CD14-positive monocyte (primary cell): ENCODE results near the gene CLDN7. TPM values are rescaled to one million over a fixed set of nuclear protein-coding genes. Genes with fewer than 3 reads are reported as not detected.
A peak's percentile ranks its signal among the peaks of the same experiment; 100 is the strongest.

Source experiments
- DNase-seq, 3 donors: peaks; one replicate each; pipeline ENCODE4 v3.0.0-alpha.2; 2011 to 2022
- H2AFZ ChIP-seq: 2 replicates; pipeline ENCODE4 v1.6.0; 2012; ENCODE audit warnings: mild to moderate bottlenecking, low read depth, low read length, inconsistent platforms; ENCODE audit not compliant: insufficient read depth, poor library complexity, severe bottlenecking
- H3K27ac ChIP-seq, 2 donors: 1 replicate in 1 of 2; 2 replicates in 1 of 2; pipeline ENCODE4 v1.5.1; 2012 to 2013; ENCODE audit warnings: low read length in 2 of 2, control low read depth in 1 of 2, inconsistent platforms in 1 of 2, low read depth in 1 of 2, mild to moderate bottlenecking in 1 of 2
- H3K27me3 ChIP-seq, 2 donors: one replicate each; pipeline versions ENCODE4 v1.6.0 to v1.6.1; 2011 to 2013; ENCODE audit warnings: low read length in 2 of 2; ENCODE audit not compliant: control insufficient read depth in 2 of 2, insufficient read depth in 2 of 2
- H3K36me3 ChIP-seq, 2 donors: replicated peaks in 1 of 2; 1 replicate in 1 of 2; 2 replicates in 1 of 2; pipeline versions ENCODE4 v1.5.1 to v1.6.1; 2012 to 2013; ENCODE audit warnings: low read length in 2 of 2, control low read depth in 1 of 2, inconsistent platforms in 1 of 2, mild to moderate bottlenecking in 1 of 2; ENCODE audit not compliant: insufficient read depth in 2 of 2, control insufficient read depth in 1 of 2
- H3K4me1 ChIP-seq, 2 donors: 1 replicate in 1 of 2; 2 replicates in 1 of 2; pipeline versions ENCODE4 v1.5.1 to v1.6.1; 2012 to 2013; ENCODE audit warnings: low read length in 2 of 2, control low read depth in 1 of 2, inconsistent platforms in 1 of 2, mild to moderate bottlenecking in 1 of 2, moderate library complexity in 1 of 2; ENCODE audit not compliant: insufficient read depth in 2 of 2, control insufficient read depth in 1 of 2
- H3K4me2 ChIP-seq: replicated peaks from 2 replicates; pipeline ENCODE3; 2012; ENCODE audit warnings: low read length, moderate library complexity, mild to moderate bottlenecking; ENCODE audit not compliant: poor library complexity, severe bottlenecking; ENCODE audit errors: extremely low read depth
- H3K4me3 ChIP-seq, 3 experiments: fragments of 200-600 bp in 1 of 3; sonication (generic) in 1 of 3; replicated peaks in 1 of 3; 1 replicate in 2 of 3; 2 replicates in 1 of 3; pipeline ENCODE4 v1.5.1; 2011 to 2013; ENCODE audit warnings: low read length in 3 of 3, mild to moderate bottlenecking in 3 of 3, control low read depth in 2 of 3, low read depth in 2 of 3, inconsistent platforms in 1 of 3, moderate library complexity in 1 of 3
- H3K79me2 ChIP-seq: 2 replicates; pipeline ENCODE4 v1.6.0; 2012; ENCODE audit warnings: mild to moderate bottlenecking, control low read depth, inconsistent platforms, low read length, moderate library complexity; ENCODE audit not compliant: insufficient read depth
- H3K9ac ChIP-seq: 2 replicates; pipeline ENCODE4 v1.6.0; 2017; ENCODE audit warnings: low read length, mild to moderate bottlenecking; ENCODE audit not compliant: insufficient read depth, poor library complexity, severe bottlenecking
- H3K9me3 ChIP-seq, 2 donors: replicated peaks in 1 of 2; 1 replicate in 1 of 2; 2 replicates in 1 of 2; pipeline versions ENCODE4 v1.5.1 to v1.6.1; 2012 to 2013; ENCODE audit warnings: low read length in 2 of 2, control low read depth in 1 of 2; ENCODE audit not compliant: control insufficient read depth in 1 of 2, insufficient read depth in 1 of 2
- H4K20me1 ChIP-seq: 2 replicates; pipeline ENCODE4 v1.6.0; 2012; ENCODE audit warnings: mild to moderate bottlenecking, low read length, control low read depth, moderate library complexity; ENCODE audit not compliant: insufficient read depth
- H3K27ac Mint-ChIP-seq, 7 donors: one replicate each; pipeline ENCODE4 v1.8.0; 2020; ENCODE audit warnings: mild to moderate bottlenecking in 7 of 7, mixed read lengths in 7 of 7, moderate library complexity in 6 of 7, inconsistent platforms in 2 of 7
- H3K27me3 Mint-ChIP-seq, 3 donors: one replicate each; pipeline ENCODE4 v1.8.0; 2021 to 2022; ENCODE audit warnings: low read depth in 3 of 3, mild to moderate bottlenecking in 3 of 3, mixed read lengths in 3 of 3, moderate library complexity in 3 of 3, inconsistent platforms in 1 of 3
- H3K36me3 Mint-ChIP-seq, 2 donors: one replicate each; pipeline ENCODE4 v1.8.0; 2020; ENCODE audit warnings: mixed read lengths in 2 of 2, inconsistent platforms in 1 of 2, mild to moderate bottlenecking in 1 of 2
- H3K4me1 Mint-ChIP-seq: one replicate; pipeline ENCODE4 v1.8.0; 2020; ENCODE audit warnings: mild to moderate bottlenecking, mixed read lengths
- H3K4me3 Mint-ChIP-seq, 2 donors: one replicate each; pipeline ENCODE4 v1.8.0; 2020; ENCODE audit warnings: mild to moderate bottlenecking in 2 of 2, mixed read lengths in 2 of 2, moderate library complexity in 1 of 2
- H3K9me3 Mint-ChIP-seq, 7 donors: one replicate each; pipeline ENCODE4 v1.8.0; 2020 to 2022; ENCODE audit warnings: mixed read lengths in 7 of 7, mild to moderate bottlenecking in 6 of 7, moderate library complexity in 6 of 7, inconsistent platforms in 2 of 7
- WGBS: methylation state at CpG from one replicate; pipeline ENCODE4 v1.1.5; 2013; ENCODE audit warnings: missing lambda C conversion rate; ENCODE audit not compliant: insufficient coverage; 5-methylcytosine and 5-hydroxymethylcytosine counted together
- intact Hi-C, 2 donors: fragments of 100-400 bp; cut with micrococcal nuclease; formaldehyde crosslinking; loops; one replicate each; pipeline versions ENCODE4 v1.15.0 to v1.15.1; 2023
- polyA plus RNA-seq, 3 donors: library from polyadenylated mRNA; depleted of rRNA in 1 of 3; unstranded in 2 of 3; stranded (reverse) in 1 of 3; fragments of 300-500 nt in 2 of 3; fragments of >200 nt in 1 of 3; fragmentation: Illumina TruSeq in 2 of 3; gene quantifications; 1 replicate in 2 of 3; 2 replicates in 1 of 3; pipeline ENCODE4 v1.2.3, GENCODE V29; 2012 to 2021
- TF ChIP-seq, protein P1 (sequence below): fragments of 200-600 bp; IDR thresholded peaks from one replicate; pipeline ENCODE4 v1.8.0; 2022; ENCODE audit warnings: antibody characterized with exemption, mild to moderate bottlenecking

Gene CLDN7
- polyA plus RNA-seq, 3 donors = 0.49 to 13.4 (median 2.1) TPM

DNA sequence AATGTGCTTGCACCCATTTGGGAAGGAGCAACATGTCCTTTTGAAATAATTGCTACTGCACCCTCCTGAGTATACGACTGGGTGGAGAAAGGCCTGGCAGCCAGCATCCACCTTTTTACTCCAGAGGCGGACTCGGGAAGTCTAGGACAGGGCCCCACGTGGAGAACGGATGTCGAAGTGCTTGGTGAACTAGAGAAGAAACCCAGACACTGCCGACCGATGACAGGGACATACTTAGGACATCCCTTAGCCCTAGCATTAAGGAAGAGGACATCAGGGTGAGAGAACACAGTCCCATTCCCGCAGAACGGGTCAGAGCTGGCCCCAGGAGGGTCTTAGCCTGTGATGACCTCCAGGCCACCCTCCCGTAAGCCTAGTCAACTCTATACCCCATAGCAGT lies 28.4 kb upstream of the CLDN7 start:
- peaks cover 28 to 62% of the 10 kb centered on the region in 2 donors for H3K27me3 ChIP-seq
- no peak overlapping the region for H3K27ac Mint-ChIP-seq
- no peaks in the 10 kb centered on the region for H4K20me1 ChIP-seq
- H3K36me3 Mint-ChIP-seq = peaks cover 0 to 4% of the 10 kb centered on the region in 2 donors
- no peak for DNase-seq
- peaks cover 0 to 18% (median 12%) of the 10 kb centered on the region in 7 donors for H3K9me3 Mint-ChIP-seq
- H3K4me3 Mint-ChIP-seq = peak overlapping the region in 1 of 2 donors; percentile 59
- peaks cover 72 to 89% (median 73%) of the 10 kb centered on the region in 3 donors for H3K27me3 Mint-ChIP-seq
- H3K4me3 ChIP-seq = no peak overlapping the region
- peaks cover 0 to 13% of the 10 kb centered on the region in 2 donors for H3K9me3 ChIP-seq
- H3K4me1 Mint-ChIP-seq = peaks cover 13% of the 10 kb centered on the region
- no peak overlapping the region for H3K9ac ChIP-seq
- intact Hi-C loops = loop anchor here in 1 of 2 donors (5.0 kb wide), 1 partner anchor 248 kb away; the partner anchor contains the start of gene SLC16A11
- peaks cover 12 to 21% of the 10 kb centered on the region in 2 donors for H3K4me1 ChIP-seq
- H3K36me3 ChIP-seq = no peaks in the 10 kb centered on the region
- no peak overlapping the region for H3K27ac ChIP-seq
- H3K4me2 ChIP-seq = no peak overlapping the region
- H2AFZ ChIP-seq = no peak overlapping the region
- TF ChIP-seq, protein P1, sequence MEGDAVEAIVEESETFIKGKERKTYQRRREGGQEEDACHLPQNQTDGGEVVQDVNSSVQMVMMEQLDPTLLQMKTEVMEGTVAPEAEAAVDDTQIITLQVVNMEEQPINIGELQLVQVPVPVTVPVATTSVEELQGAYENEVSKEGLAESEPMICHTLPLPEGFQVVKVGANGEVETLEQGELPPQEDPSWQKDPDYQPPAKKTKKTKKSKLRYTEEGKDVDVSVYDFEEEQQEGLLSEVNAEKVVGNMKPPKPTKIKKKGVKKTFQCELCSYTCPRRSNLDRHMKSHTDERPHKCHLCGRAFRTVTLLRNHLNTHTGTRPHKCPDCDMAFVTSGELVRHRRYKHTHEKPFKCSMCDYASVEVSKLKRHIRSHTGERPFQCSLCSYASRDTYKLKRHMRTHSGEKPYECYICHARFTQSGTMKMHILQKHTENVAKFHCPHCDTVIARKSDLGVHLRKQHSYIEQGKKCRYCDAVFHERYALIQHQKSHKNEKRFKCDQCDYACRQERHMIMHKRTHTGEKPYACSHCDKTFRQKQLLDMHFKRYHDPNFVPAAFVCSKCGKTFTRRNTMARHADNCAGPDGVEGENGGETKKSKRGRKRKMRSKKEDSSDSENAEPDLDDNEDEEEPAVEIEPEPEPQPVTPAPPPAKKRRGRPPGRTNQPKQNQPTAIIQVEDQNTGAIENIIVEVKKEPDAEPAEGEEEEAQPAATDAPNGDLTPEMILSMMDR = no peak
- 89% methylated on average over 8 of the region's 11 CpGs for WGBS
- H3K79me2 ChIP-seq = no peaks in the 10 kb centered on the region

DNA sequence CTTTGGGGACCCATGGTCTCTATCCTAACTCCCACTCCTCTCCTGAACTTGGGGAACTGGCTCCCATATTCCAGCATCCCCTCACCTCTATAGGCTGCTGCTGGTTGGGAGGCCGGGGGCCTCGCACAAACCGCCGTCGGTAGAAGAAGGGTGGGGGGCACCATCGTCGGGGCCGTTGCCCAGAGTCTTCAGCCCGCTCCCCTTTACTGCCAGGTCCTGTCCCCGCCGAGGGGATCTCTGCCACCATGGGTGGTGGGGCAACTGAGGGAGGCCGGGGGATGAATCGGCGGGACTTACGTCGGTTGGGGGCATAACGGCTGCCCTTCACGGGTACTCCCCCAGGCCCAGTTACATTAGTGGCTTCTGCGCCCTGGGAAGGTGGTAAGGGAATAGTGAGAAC lies 27.9 kb upstream of the CLDN7 start:
- Histone ChIP-seq H3K27ac (no peak overlapping the region), H3K9me3 (peaks cover 0 to 13% of the 10 kb centered on the region in 2 donors), H3K36me3 (no peaks in the 10 kb centered on the region), H3K27me3 (peaks cover 23 to 57% of the 10 kb centered on the region in 2 donors), H3K4me3 (no peak overlapping the region), H3K79me2 (no peaks in the 10 kb centered on the region), H4K20me1 (no peaks in the 10 kb centered on the region), H3K4me2 (no peak overlapping the region), H2AFZ (no peak overlapping the region), H3K4me1 (peaks cover 10 to 16% of the 10 kb centered on the region in 2 donors), H3K9ac (no peak overlapping the region)
- 97% methylated on average over 5 of the region's 19 CpGs for WGBS
- Mint-ChIP-seq H3K4me3 (no peak overlapping the region), H3K4me1 (peaks cover 9% of the 10 kb centered on the region), H3K27me3 (peaks cover 68 to 87% (median 68%) of the 10 kb centered on the region in 3 donors), H3K9me3 (peaks cover 0 to 15% (median 10%) of the 10 kb centered on the region in 7 donors), H3K27ac (peak overlapping the region in 1 of 7 donors; percentile 23), H3K36me3 (peaks cover 0 to 4% of the 10 kb centered on the region in 2 donors)
- no peak for DNase-seq
- intact Hi-C loops = loop anchor here in 1 of 2 donors (5.0 kb wide), 1 partner anchor 248 kb away; the partner anchor contains the start of gene SLC16A11
- TF ChIP-seq, protein P1 = no peak
